Gastrocnemius medialis (tissue), 4 donors: Measurements from ENCODE around the gene COPS3. TPM values are rescaled to one million over a fixed set of nuclear protein-coding genes. Genes with fewer than 3 reads are reported as not detected.

Experiments
- ATAC-seq, 2 donors: fragments of 150-250 bp; one replicate each; pipeline ENCODE4 v1.9.1; 2016
- DNase-seq, 2 donors: peaks; one replicate each; pipeline ENCODE4 v3.0.0-alpha.2; 2019
- H3K27ac ChIP-seq, 4 donors: fragments of 200-600 bp; sonication (generic); 1 replicate in 1 of 4; 2 replicates in 3 of 4; pipeline ENCODE4 v1.5.1; 2016 to 2018; ENCODE audit warnings: mild to moderate bottlenecking in 2 of 4, moderate library complexity in 1 of 4
- H3K27me3 ChIP-seq, 3 donors: fragments of 200-600 bp; sonication (generic) in 2 of 3; 1 replicate in 1 of 3; 2 replicates in 2 of 3; pipeline versions ENCODE4 v1.5.1 to v1.6.0; 2016 to 2019; ENCODE audit warnings: mild to moderate bottlenecking in 1 of 3, moderate library complexity in 1 of 3
- H3K36me3 ChIP-seq, 2 donors: fragments of 200-600 bp; sonication (generic) in 1 of 2; one replicate each; pipeline ENCODE4 v1.5.1; 2017 to 2018
- H3K4me1 ChIP-seq, 2 donors: fragments of 200-600 bp; sonication (generic) in 1 of 2; one replicate each; pipeline ENCODE4 v1.5.1; 2016 to 2017; ENCODE audit warnings: mild to moderate bottlenecking in 2 of 2
- H3K4me3 ChIP-seq, 4 donors: fragments of 200-600 bp; sonication (generic) in 3 of 4; 1 replicate in 1 of 4; 2 replicates in 3 of 4; pipeline ENCODE4 v1.5.1; 2016 to 2019; ENCODE audit warnings: mild to moderate bottlenecking in 2 of 4
- H3K9me3 ChIP-seq, 3 donors: fragments of 200-600 bp; sonication (generic) in 2 of 3; 1 replicate in 1 of 3; 2 replicates in 2 of 3; pipeline ENCODE4 v1.5.1; 2016 to 2019
- CTCF ChIP-seq, 5 experiments: fragments of 450-650 bp in 3 of 5; fragments of 200-600 bp in 2 of 5; sonication (generic) in 2 of 5; IDR thresholded peaks in 4 of 5; conservative IDR thresholded peaks in 1 of 5; 1 replicate in 4 of 5; 2 replicates in 1 of 5; pipeline ENCODE4 v1.5.1; 2016 to 2019; ENCODE audit warnings: antibody characterized with exemption in 5 of 5, mild to moderate bottlenecking in 3 of 5, moderate library complexity in 3 of 5
- POLR2A ChIP-seq, 2 donors: fragments of 450-650 bp; IDR thresholded peaks; one replicate each; pipeline ENCODE4 v1.6.1; 2017; ENCODE audit warnings: antibody characterized with exemption in 2 of 2, mild to moderate bottlenecking in 2 of 2, moderate library complexity in 2 of 2
- in situ Hi-C, 4 donors: fragments of 200-750 bp; cut with MboI; loops; one replicate each; pipeline versions ENCODE4 v1.15.0 to v1.8.0; 2017; ENCODE audit warnings: low sequenced_read_pairs in 4 of 4
- intact Hi-C: fragments of 100-400 bp; cut with DNase I; formaldehyde crosslinking; loops from one replicate; pipeline ENCODE4 v1.15.1; 2023; ENCODE audit warnings: low total_unique reads
- total RNA-seq, 4 donors: library from RNA; depleted of rRNA; stranded (reverse); fragments of >200 nt; gene quantifications; one replicate each; pipeline versions ENCODE4 v1.1.0 to v1.2.3, GENCODE V29; 2016

The COPS3 gene
- total RNA-seq, 4 donors from 2014 or later, result 145 to 249 (median 175) TPM

- no peak for TF ChIP-seq CTCF (IDR thresholded peaks at IDR 0.05 in 4 of 5, conservative IDR thresholded peaks at IDR 0.05 in 1 of 5)
- DNase-seq, result no peak
- no peaks in the 10 kb centered on the region for H3K36me3 ChIP-seq
- ATAC-seq, result no peak
- no peaks in the 10 kb centered on the region for H3K27me3 ChIP-seq
- no peak overlapping the region for H3K27ac ChIP-seq
- intact Hi-C loops (no loop called here), in situ Hi-C loops (no loop called here)
- no peaks in the 10 kb centered on the region for H3K9me3 ChIP-seq
- no peak overlapping the region for H3K4me3 ChIP-seq
- H3K4me1 ChIP-seq, result no peaks in the 10 kb centered on the region
Measured at GRCh38 chr17:17320188-17320910, 39.3 kb upstream of the COPS3 start.

GRCh38 chr17:17315142-17315821 lies 34.2 kb upstream of the COPS3 start:
- no peak for ATAC-seq
- intact Hi-C loops, result no loop called here
- in situ Hi-C loops, result no loop called here

GRCh38 chr17:17314501-17315071 lies 33.5 kb upstream of the COPS3 start:
- intact Hi-C loops, result loop anchor here (5.0 kb wide), 1 partner anchor 312 kb away; no protein-coding TSS in a partner anchor
- in situ Hi-C loops, result no loop called here
- ATAC-seq (no peak), DNase-seq (no peak)
- Histone ChIP-seq H3K27ac (no peak overlapping the region), H3K9me3 (no peaks in the 10 kb centered on the region), H3K36me3 (no peaks in the 10 kb centered on the region), H3K4me1 (no peaks in the 10 kb centered on the region), H3K4me3 (no peak overlapping the region), H3K27me3 (no peaks in the 10 kb centered on the region)
- TF ChIP-seq CTCF (IDR thresholded peaks at IDR 0.05 in 4 of 5, conservative IDR thresholded peaks at IDR 0.05 in 1 of 5), result no peak
- TF ChIP-seq POLR2A (IDR thresholded peaks at IDR 0.05), result no peak

More at GRCh38 chr17:17315142-17315821, 34.2 kb upstream of the COPS3 start:
- H3K36me3 ChIP-seq, result no peaks in the 10 kb centered on the region
- H3K4me1 ChIP-seq, result no peaks in the 10 kb centered on the region
- H3K27ac ChIP-seq, result no peak overlapping the region
- H3K9me3 ChIP-seq, result no peaks in the 10 kb centered on the region
- H3K4me3 ChIP-seq, result no peak overlapping the region
- TF ChIP-seq POLR2A (IDR thresholded peaks at IDR 0.05) (no peak), CTCF (IDR thresholded peaks at IDR 0.05 in 4 of 5, conservative IDR thresholded peaks at IDR 0.05 in 1 of 5) (no peak)
- no peaks in the 10 kb centered on the region for H3K27me3 ChIP-seq
- no peak for DNase-seq

- intact Hi-C loops, result loop anchor here (5.0 kb wide), 1 partner anchor 311 kb away; no protein-coding TSS in a partner anchor
- no peak for DNase-seq
Measured at GRCh38 chr17:17313350-17313991, 32.4 kb upstream of the COPS3 start.

More at GRCh38 chr17:17313350-17313991, 32.4 kb upstream of the COPS3 start:
- no peaks in the 10 kb centered on the region for H3K4me1 ChIP-seq
- H3K9me3 ChIP-seq, result no peaks in the 10 kb centered on the region
- no peak overlapping the region for H3K4me3 ChIP-seq
- no peak for ATAC-seq
- TF ChIP-seq CTCF (IDR thresholded peaks at IDR 0.05 in 4 of 5, conservative IDR thresholded peaks at IDR 0.05 in 1 of 5), result peak in 3 of 5 experiments; percentile 28 to 57 (median 46)
- TF ChIP-seq POLR2A (IDR thresholded peaks at IDR 0.05), result no peak
- no peak overlapping the region for H3K27ac ChIP-seq
- in situ Hi-C loops, result no loop called here
- no peaks in the 10 kb centered on the region for H3K27me3 ChIP-seq
- no peaks in the 10 kb centered on the region for H3K36me3 ChIP-seq
